GM19468 (cell line): ENCODE results near the gene ROBO4.

ENCODE experiments used
- ATAC-seq: cut with Tn5 transposase; IDR thresholded peaks from one replicate; pipeline ENCODE4 v1.9.1; 2021; ENCODE audit warnings: mild to moderate bottlenecking, moderate library complexity, moderate number of reproducible peaks; ENCODE audit not compliant: unreplicated experiment; ENCODE audit errors: extremely low read depth

The ROBO4 gene

DNA sequence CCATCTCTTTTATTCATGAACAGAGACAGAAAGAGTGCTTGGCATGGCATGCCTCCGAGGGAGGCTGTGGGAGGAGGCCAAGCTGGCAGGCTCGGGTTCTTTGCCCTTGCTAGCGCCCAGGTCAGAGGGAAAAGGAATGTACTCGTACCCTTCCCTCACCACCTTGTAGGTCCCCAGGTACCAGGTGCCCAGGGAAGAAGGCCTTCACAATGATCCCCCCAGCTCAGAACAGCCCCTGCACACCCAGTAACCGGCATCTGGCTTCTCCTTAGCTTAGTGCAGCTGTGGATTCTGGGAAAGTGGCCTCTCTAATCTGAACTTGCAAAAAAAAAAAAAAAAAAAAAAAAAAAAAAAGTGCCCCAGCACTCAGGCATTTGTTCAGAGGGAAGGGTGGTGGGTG lies 22.7 kb upstream of the ROBO4 start:
- no peak for ATAC-seq

DNA sequence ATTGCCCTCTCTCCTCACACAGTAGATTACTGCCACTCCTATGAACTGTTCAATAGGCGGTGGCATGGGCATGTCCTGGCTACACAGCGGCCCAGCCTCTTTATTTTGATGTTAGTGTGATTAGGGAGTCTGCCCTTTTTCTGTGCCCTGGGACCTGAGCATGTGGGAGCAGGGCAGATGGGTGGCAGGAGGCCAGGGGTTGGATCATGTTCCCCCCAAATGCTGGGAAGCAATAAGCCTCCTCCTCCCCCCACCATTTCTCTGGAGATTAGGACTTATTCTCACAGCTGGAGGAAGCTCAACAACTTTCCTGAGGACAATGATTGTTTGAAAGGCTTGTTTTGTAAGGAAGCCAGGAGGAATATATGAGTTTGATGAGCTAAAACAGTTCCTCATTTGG lies 22.2 kb upstream of the ROBO4 start:
- no peak for ATAC-seq

DNA sequence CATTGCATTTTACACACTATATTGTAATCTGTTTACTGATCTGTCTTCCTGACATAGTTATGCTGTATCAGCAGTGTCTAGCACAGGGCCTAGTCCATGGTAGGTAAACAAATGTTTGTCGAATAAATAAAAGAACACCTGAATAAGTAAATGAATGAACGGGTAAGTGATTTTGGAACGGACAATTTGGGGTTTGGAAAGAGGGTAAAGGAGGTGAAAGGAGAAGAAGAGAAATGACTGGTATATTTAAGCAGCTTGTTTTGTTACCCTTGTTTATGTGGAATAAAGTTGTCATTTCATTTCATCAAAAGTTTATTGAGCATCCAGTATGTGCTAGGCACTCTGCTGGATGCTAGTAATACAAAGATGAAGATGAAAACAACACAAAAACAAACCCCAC lies 21.3 kb upstream of the ROBO4 start, which contains the start of gene HEPN1:
Gene HEPN1, plus strand, starts transcription at position 301 of the 400 bp plus-strand sequence.
- no peak for ATAC-seq

DNA sequence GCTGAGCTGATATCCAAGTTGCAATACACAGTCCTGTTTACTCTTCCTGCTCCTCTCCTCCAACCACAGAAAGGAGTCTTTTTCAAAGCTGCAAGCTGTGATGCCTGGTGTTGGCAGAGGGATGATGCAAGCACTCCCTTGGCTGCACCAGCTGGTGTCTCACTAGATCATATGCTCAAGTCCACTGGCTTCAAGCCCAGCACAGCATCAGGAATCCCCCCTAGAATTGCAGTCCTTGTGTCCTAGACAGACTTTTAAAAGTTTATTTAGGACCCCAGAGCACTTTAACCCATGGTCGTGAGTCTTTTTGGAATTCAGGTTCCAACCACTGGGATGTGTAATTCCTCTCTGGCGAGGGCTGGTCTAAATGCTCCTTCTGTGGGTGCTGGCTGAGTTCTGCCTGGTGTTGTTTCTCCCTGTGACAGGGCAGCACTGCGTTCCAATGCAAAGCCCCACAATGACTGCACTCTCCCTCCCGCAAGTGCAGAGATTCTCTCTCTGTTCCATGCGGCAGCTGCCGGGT lies 19.5 kb upstream of the ROBO4 start:
- ATAC-seq = no peak

GRCh38 chr11:124916370-124916710 lies 18.7 kb upstream of the ROBO4 start:
- ATAC-seq = no peak

- ATAC-seq = no peak
Observed at GRCh38 chr11:124915541-124916369, 18.1 kb upstream of the ROBO4 start.

DNA sequence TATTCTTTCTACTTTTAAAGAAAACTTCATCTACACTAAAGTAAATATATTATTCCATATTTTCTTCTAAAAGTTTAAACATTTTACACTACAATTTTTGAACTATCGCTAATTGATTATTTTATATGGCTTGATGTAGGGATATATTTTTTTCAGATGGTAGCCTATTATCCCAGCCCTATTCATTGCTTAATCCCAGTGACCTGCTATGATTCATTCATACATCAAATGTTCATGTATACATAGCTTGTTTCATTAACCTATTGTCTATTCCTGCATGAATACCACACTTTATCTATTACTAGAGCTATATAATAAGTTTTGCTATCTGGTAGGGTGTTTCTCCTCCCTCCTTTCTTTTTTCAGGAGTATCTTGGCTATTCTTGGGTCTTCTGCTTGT lies 5.0 kb upstream of the ROBO4 start:
- ATAC-seq = no peak

DNA sequence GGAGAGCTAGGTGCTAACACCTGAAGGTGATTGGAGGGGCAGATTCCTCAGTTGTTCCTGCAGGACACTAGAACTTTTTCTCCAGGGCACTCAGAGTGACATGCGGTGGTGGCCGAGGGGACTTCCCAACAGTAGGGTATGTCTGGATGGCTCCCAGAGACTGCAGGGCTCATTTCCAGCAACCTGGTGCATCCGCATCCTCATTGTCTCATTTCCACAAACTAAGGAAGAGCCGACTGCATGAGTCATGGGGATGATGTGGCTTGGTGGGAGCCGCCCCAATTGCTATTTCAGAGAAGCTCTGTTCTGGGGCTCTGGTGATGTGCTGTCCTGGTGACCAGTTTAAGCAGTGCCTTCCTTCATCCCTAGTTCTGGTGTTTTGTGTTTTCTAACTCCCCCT lies 2.8 kb upstream of the ROBO4 start:
- ATAC-seq = no peak

- no peak for ATAC-seq
Observed at GRCh38 chr11:124899383-124900145, 1.9 kb upstream of the ROBO4 start.

DNA sequence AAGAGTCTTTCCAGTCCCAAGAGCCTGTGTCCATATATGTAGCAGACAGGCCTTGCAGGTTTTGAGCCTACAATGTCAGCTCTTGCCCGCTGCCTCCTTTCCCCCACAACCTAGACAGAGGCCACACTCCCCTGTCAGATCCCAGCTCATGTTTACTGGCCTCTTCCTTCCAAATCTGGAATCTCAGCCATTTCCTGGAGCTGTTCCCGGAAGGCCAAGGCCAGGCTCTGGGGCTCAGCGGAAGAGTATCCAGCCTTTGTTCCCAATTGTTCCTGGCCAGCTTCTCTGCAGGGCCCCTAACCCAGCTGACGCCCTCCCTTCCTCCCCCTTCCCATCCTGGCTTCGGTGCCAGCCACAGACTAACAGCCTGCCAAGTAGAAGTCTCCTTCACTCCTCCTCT lies 1.0 kb upstream of the ROBO4 start:
- ATAC-seq = no peak

DNA sequence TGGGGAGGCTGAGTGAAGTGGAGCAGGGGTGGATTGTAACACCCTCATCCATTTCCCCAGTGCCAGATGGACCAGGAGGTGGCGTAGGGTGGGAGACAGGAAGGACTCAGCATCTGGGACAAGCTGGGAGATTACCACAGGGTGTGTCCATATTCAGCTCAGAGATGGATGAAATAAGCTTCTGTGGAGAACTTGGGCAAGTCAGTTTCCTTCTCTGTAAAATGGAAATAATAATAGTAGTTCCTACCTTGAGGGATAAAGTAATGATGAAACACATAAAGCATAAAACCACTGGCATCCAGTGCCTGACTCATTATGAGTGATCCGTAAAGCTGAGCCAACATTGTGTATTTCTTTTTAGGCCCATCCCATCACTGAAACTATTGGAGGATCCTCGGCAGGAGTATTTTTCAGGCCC lies 607 bp upstream of the ROBO4 start:
- no peak for ATAC-seq

DNA sequence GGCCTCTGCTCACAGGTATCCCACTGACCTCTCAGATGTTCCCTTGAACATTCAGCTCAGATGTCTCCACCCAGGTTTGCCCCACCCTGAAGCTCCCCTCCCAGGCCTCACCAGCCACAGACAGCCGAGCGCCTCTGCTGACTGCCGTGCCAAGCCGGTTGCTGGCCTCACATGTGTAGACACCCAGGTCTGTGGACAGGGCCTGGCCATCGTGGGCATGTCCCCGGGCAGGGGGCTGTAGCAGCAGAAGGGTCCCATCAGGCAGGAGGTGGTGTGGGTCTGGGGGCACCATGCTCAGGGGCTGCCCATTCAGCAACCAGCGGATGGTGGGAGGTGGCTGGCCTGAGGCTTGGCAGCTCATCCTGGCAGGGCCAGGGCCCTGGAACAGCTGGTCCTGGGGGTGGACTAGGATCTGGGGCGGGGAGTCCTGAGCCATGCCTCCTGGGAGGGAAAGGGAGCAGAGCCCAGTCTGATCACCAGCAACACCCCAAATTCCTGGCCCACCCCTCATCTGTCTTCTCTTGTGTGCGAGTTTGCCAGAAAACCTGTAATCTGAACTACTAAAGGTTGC lies 759 bp downstream of the ROBO4 start:
- no peak for ATAC-seq

DNA sequence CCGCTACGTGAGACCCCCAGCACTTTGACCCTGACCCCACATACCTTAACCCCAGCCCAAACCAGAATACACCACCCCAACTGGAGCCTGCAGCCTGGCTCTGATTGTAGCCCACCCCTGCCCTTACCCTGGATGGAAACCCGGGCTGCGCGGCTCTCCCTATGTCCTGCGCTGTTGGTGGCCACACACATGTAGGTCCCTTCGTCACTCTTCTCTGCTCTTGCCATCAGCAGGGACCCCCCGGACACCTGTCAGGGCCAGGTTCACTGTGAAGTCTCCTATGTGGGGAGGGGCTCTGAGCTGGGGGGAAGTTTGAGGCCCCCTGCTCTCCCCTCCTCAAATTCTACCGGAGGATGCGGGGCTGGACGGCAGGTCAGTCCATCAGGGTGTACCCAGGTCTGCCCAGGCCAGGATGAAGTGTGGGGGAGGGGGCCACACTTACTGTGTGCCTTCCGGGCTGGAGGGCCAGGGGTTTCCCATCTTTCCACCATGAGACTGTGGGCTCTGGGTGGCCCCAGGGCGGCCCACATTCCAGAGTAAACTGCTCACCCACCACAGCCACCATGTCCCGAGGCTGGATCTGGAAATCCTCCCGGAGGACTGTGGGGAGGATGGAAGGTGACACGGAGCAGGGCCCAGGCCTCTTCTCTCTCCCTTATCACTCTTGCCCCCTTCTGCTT lies 1.5 kb downstream of the ROBO4 start:
- no peak for ATAC-seq

DNA sequence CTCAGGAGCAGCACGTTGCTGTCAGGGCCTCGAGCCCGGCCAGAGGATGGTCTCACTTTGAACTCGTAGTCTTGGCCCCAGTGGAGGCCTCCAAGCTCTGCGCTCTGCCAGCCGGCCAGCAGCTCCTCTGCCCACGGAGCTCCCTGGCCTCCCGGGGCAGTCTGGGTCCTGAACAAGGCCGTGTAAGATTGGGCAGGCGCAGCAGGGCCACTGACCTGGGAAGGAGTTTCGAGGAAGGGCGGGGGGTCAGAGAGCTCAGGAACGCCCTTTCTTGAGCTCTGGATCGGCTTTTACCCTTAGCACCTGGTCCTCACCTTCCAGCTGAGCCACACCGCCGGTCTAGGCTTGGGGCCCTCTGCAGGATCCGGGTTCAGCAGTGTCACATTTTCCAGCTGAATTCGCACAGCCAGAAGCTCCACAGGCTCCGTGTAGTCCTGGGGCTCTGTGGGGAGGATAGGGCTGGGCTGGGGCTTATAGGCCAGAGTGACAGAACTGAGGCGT lies 2.1 kb downstream of the ROBO4 start:
- no peak for ATAC-seq

GRCh38 chr11:124894606-124895430 lies 2.8 kb downstream of the ROBO4 start:
- ATAC-seq = no peak

DNA sequence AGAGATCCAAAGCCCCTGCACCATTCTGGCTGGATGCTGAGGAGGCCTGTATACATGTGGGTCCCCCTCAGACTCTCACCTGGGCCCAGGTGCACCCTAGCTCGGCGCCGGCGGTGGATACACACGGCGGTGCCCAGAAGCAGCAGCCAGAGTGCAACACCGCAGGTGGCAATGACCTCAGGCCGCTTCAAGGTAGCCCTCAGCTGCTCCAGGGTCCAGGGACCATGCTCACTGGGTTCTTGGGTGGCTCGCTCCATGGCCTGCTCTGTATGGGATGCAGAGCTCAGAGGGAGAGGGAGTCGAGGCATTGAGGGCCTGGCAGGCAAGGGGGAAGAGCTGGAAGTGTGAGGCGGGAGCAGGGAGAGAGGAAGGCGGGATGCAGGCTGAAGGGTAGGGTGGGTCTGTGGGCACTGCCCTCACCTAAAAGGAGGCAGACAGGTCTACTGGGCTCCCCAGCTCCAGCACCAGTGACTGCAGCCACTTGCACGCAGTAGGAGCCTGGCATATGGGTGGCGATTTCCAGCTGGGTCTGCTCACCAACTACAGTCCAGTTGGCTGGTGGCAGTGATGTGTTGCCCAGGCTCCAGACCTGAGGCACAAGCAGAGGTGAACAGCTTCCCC lies 3.8 kb downstream of the ROBO4 start:
- no peak for ATAC-seq

- no peak for ATAC-seq
Observed at GRCh38 chr11:124892750-124893454, 4.8 kb downstream of the ROBO4 start.

GRCh38 chr11:124892146-124892545 lies 5.5 kb downstream of the ROBO4 start:
- no peak for ATAC-seq
